SK-N-SH (cell line): ENCODE measurements around the gene ARPC2. TPM values are rescaled to one million over a fixed set of nuclear protein-coding genes. Genes with fewer than 3 reads are reported as not detected.

Source experiments
- CTCF ChIA-PET: fragments of 300-600, 350-600 bp; formaldehyde crosslinking; extraction: SDS; loops from one replicate; lab custom pipeline; 2021; lab: Yijun Ruan, JAX
- POLR2A ChIA-PET: fragments of 350-600 bp; sonication (Branson Sonifier 250); formaldehyde crosslinking; extraction: SDS; loops from one replicate; lab custom pipeline; 2020; ENCODE audit warnings: antibody characterized with exemption, inconsistent platforms; lab: Yijun Ruan, JAX
- DNase-seq: peaks from one replicate; pipeline ENCODE4 v3.0.0; 2012
- H2AFZ ChIP-seq: fragments of 200-600 bp; sonication (generic); 2 replicates; pipeline ENCODE4 v1.8.1; 2016; ENCODE audit warnings: antibody characterized with exemption, mild to moderate bottlenecking, low read depth
- H3F3A ChIP-seq: fragments of 200-600 bp; sonication (generic); replicated peaks from 2 replicates; pipeline ENCODE3; 2016; ENCODE audit warnings: antibody characterized with exemption, mild to moderate bottlenecking; ENCODE audit not compliant: insufficient read depth
- H3K27ac ChIP-seq, 2 experiments: fragments of 200-500 bp in 1 of 2; fragments of 200-600 bp in 1 of 2; sonication (Bioruptor generic) in 1 of 2; sonication (generic), shearing (Covaris generic) in 1 of 2; 2 replicates each; pipeline versions ENCODE4 v1.5.1 to v1.6.1; 2014 to 2016; ENCODE audit warnings: low read depth in 2 of 2, inconsistent platforms in 1 of 2, low read length in 1 of 2, mild to moderate bottlenecking in 1 of 2, mixed read lengths in 1 of 2
- H3K27me3 ChIP-seq: fragments of 200-600 bp; sonication (generic), shearing (Covaris generic); 2 replicates; pipeline ENCODE4 v1.6.1; 2016; ENCODE audit warnings: mixed run types; ENCODE audit not compliant: insufficient read depth
- H3K36me3 ChIP-seq, 2 experiments: fragments of 200-500 bp in 1 of 2; fragments of 200-600 bp in 1 of 2; sonication (Bioruptor generic) in 1 of 2; sonication (generic) in 1 of 2; replicated peaks in 1 of 2; 2 replicates each; pipeline versions ENCODE3 to v1.5.1; 2014 to 2016; ENCODE audit warnings: low read length in 1 of 2, mild to moderate bottlenecking in 1 of 2; ENCODE audit not compliant: insufficient read depth in 2 of 2, control insufficient read depth in 1 of 2
- H3K4me1 ChIP-seq, 2 experiments: fragments of 200-500 bp in 1 of 2; fragments of 200-600 bp in 1 of 2; sonication (Bioruptor generic) in 1 of 2; sonication (generic), shearing (Covaris generic) in 1 of 2; 2 replicates each; pipeline versions ENCODE4 v1.5.1 to v1.6.1; 2014 to 2016; ENCODE audit warnings: low read depth in 1 of 2, low read length in 1 of 2, mixed run types in 1 of 2; ENCODE audit not compliant: insufficient read depth in 2 of 2, control insufficient read depth in 1 of 2
- H3K4me2 ChIP-seq: fragments of 200-600 bp; sonication (generic), shearing (Covaris generic); 2 replicates; pipeline ENCODE4 v1.6.1; 2017; ENCODE audit warnings: mixed run types
- H3K4me3 ChIP-seq, 2 experiments: fragments of 200-500 bp in 1 of 2; fragments of 200-600 bp in 1 of 2; sonication (Bioruptor generic) in 1 of 2; sonication (generic), shearing (Covaris generic) in 1 of 2; 2 replicates each; pipeline versions ENCODE4 v1.5.1 to v1.8.1; 2014 to 2016; ENCODE audit warnings: low read depth in 2 of 2, inconsistent platforms in 1 of 2, low read length in 1 of 2, mild to moderate bottlenecking in 1 of 2, mixed read lengths in 1 of 2, moderate library complexity in 1 of 2
- H3K79me2 ChIP-seq: fragments of 200-600 bp; sonication (generic); 2 replicates; pipeline ENCODE4 v1.8.1; 2017; ENCODE audit warnings: mild to moderate bottlenecking; ENCODE audit not compliant: insufficient read depth
- H3K9ac ChIP-seq: fragments of 200-600 bp; sonication (generic); 2 replicates; pipeline ENCODE4 v1.6.1; 2017; ENCODE audit warnings: mixed run types
- H3K9me2 ChIP-seq: fragments of 200-600 bp; sonication (generic); 2 replicates; pipeline ENCODE4 v1.6.1; 2017; ENCODE audit warnings: mixed run types
- H3K9me3 ChIP-seq: fragments of 200-600 bp; sonication (generic); 2 replicates; pipeline ENCODE4 v1.6.1; 2017; ENCODE audit warnings: mixed run types, mild to moderate bottlenecking, moderate library complexity
- H4K20me1 ChIP-seq: fragments of 200-600 bp; sonication (generic); 2 replicates; pipeline ENCODE4 v1.6.1; 2017; ENCODE audit warnings: mild to moderate bottlenecking, mixed run types; ENCODE audit not compliant: insufficient read depth
- CHD2 ChIP-seq: fragments of 150-350 bp; IDR thresholded peaks from 2 replicates; pipeline ENCODE4 v1.6.1; 2018; ENCODE audit warnings: low read length; ENCODE audit not compliant: partially characterized antibody
- ELF1 ChIP-seq: IDR thresholded peaks from 2 replicates; pipeline ENCODE4 v1.4.0; 2012
- EP300 ChIP-seq, 2 experiments: IDR thresholded peaks; 2 replicates each; pipeline versions ENCODE4 v1.4.0 to v1.6.1; 2012; ENCODE audit warnings: borderline replicate concordance in 1 of 2, low read depth in 1 of 2, low read length in 1 of 2
- EZH2phosphoT487 ChIP-seq: fragments of 200-600 bp; sonication (generic); IDR thresholded peaks from 2 replicates; pipeline ENCODE4 v1.6.1; 2017; ENCODE audit warnings: low read depth, mixed run types, mild to moderate bottlenecking, antibody characterized with exemption, moderate library complexity, borderline replicate concordance
- JUND ChIP-seq: IDR thresholded peaks from 2 replicates; pipeline ENCODE4 v1.4.0; 2012
- POLR2AphosphoS5 ChIP-seq: IDR thresholded peaks from 2 replicates; pipeline ENCODE4 v1.6.1; 2012; ENCODE audit warnings: low read depth, low read length
- RAD21 ChIP-seq: IDR thresholded peaks from 2 replicates; pipeline ENCODE4 v1.6.1; 2012; ENCODE audit warnings: mild to moderate bottlenecking, low read length
- RCOR1 ChIP-seq: fragments of 150-350 bp; IDR thresholded peaks from 2 replicates; pipeline ENCODE4 v1.6.1; 2017; ENCODE audit warnings: antibody characterized with exemption, low read length
- SIN3A ChIP-seq: IDR thresholded peaks from 2 replicates; pipeline ENCODE4 v1.6.1; 2012; ENCODE audit warnings: low read depth, mild to moderate bottlenecking, low read length, moderate library complexity, borderline replicate concordance
- SMC3 ChIP-seq: IDR thresholded peaks from 2 replicates; pipeline ENCODE4 v1.6.1; 2012; ENCODE audit warnings: low read depth, low read length, improper control_type of control experiment
- TAF1 ChIP-seq: IDR thresholded peaks from 2 replicates; pipeline ENCODE4 v1.6.1; 2012; ENCODE audit warnings: low read depth, mild to moderate bottlenecking, low read length, moderate library complexity, borderline replicate concordance
- WGBS: methylation state at CpG from one replicate; pipeline ENCODE4 v1.1.6; 2017; ENCODE audit warnings: low lambda C conversion rate; 5-methylcytosine and 5-hydroxymethylcytosine counted together
- polyA plus RNA-seq, 3 experiments: library from polyadenylated mRNA; depleted of rRNA; stranded (reverse); fragments of >200 nt; gene quantifications; 2 replicates each; pipeline ENCODE4 v1.2.3, GENCODE V29; 2012
- TF ChIP-seq, protein P1 (sequence below): IDR thresholded peaks from 2 replicates; pipeline ENCODE4 v1.6.1; 2012; ENCODE audit warnings: mild to moderate bottlenecking, low read depth, low read length, moderate library complexity
- TF ChIP-seq, protein P2 (sequence below): fragments of 150-350 bp; IDR thresholded peaks from 2 replicates; pipeline ENCODE4 v1.6.1; 2017; ENCODE audit warnings: antibody characterized with exemption, low read length, low read depth, borderline replicate concordance

Gene ARPC2
- polyA plus RNA-seq, 1 of the 3 experiments (the other 2 are of a cell fraction), result 319 TPM

DNA sequence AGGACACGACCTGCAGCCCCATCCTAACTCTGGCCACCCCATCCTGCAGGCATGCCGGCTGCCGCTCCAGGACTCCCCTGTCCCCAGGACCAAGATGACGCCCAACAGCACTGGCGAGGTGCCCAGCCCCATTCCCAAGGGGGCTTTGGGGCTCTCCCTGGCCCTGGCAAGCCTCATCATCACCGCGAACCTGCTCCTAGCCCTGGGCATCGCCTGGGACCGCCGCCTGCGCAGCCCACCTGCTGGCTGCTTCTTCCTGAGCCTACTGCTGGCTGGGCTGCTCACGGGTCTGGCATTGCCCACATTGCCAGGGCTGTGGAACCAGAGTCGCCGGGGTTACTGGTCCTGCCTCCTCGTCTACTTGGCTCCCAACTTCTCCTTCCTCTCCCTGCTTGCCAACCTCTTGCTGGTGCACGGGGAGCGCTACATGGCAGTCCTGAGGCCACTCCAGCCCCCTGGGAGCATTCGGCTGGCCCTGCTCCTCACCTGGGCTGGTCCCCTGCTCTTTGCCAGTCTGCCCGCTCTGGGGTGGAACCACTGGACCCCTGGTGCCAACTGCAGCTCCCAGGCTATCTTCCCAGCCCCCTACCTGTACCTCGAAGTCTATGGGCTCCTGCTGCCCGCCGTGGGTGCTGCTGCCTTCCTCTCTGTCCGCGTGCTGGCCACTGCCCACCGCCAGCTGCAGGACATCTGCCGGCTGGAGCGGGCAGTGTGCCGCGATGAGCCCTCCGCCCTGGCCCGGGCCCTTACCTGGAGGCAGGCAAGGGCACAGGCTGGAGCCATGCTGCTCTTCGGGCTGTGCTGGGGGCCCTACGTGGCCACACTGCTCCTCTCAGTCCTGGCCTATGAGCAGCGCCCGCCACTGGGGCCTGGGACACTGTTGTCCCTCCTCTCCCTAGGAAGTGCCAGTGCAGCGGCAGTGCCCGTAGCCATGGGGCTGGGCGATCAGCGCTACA, 45.9 kb downstream of the ARPC2 start:
- CTCF ChIA-PET, result no interaction called here
- Histone ChIP-seq H4K20me1 (no peaks in the 10 kb centered on the region; the same call in 1 of the 2 replicates), H3F3A (peaks cover 7% of the 10 kb centered on the region), H3K79me2 (peaks cover 12% of the 10 kb centered on the region; the same call in 1 of the 2 replicates), H3K4me3 (no peak overlapping the region), H3K4me1 (peaks cover 11 to 52% of the 10 kb centered on the region in 2 experiments), H3K27me3 (no peaks in the 10 kb centered on the region), H3K9me3 (no peaks in the 10 kb centered on the region), H3K9ac (no peak overlapping the region), H2AFZ (no peak overlapping the region), H3K27ac (peak overlapping the region in 1 of 2 experiments; percentile 74; a peak in 1 of 4 replicates), H3K9me2 (no peaks in the 10 kb centered on the region), H3K4me2 (no peak overlapping the region), H3K36me3 (peaks cover 8 to 48% of the 10 kb centered on the region in 2 experiments)
- 90% methylated on average over 21 of the region's 39 CpGs for WGBS
- no peak for DNase-seq
- POLR2A ChIA-PET, result interaction anchor here (0.7 kb wide), 1 partner anchor 8 kb away, joined by 3 read pairs; no protein-coding TSS in a partner anchor
- TF ChIP-seq ELF1 (no peak), RAD21 (no peak)

DNA sequence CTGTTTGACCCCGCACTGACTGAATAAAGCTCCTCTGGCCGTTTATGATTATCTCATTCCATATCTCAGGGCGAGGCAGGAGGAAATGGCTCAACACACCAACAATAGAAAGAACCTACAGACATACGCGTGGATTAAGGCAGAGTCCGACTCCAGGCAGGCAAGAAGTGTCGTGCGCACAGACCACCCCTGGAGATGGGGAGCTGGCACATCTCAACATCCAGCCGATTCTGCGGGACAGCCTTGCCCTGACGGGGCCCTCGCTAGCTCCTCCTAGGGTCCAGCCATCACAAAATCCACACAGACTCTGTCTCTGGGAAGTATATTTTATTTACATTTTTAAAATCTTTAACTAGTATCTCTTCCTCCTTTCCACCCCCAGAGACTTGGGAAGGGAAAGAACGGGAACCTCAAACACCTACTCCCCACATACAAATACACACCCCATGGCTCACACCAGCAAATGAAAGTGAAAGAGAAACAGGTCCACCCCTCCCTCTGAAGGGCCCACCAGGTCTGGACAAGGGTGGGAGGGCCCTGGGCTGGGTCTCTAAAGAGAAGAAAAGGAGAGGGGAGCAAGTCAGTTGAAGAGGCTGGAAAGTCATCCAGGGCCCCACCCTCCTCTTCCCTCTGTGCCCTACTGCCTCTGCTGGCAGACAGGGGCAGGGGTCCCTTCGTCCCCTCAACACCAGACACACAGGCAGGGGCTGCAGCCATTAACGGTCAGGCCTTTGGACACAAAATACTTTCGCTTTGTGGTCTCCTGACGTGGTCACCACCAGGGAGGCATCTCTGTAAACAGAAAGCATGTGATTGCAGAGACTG, 47.0 kb downstream of the ARPC2 start:
- H3K27ac ChIP-seq, result no peak overlapping the region; a peak in 1 of 4 replicates
- POLR2A ChIA-PET, result no interaction called here
- no peak overlapping the region for H3K9ac ChIP-seq
- H3K9me2 ChIP-seq, result no peaks in the 10 kb centered on the region
- WGBS, result 90% methylated on average over 12 of the region's 17 CpGs
- no peak overlapping the region for H3K4me3 ChIP-seq
- CTCF ChIA-PET, result no interaction called here
- no peak for DNase-seq
- H3K9me3 ChIP-seq, result no peaks in the 10 kb centered on the region
- no peak overlapping the region for H3K4me2 ChIP-seq
- H3K4me1 ChIP-seq, result peaks cover 5 to 47% of the 10 kb centered on the region in 2 experiments
- peaks cover 23% of the 10 kb centered on the region for H3K79me2 ChIP-seq
- TF ChIP-seq EP300 (IDR thresholded peaks at IDR 0.05; ENCODE audit: borderline replicate concordance in 1 of 2, low read depth in 1 of 2, low read length in 1 of 2) (no peak), CHD2 (no peak), SIN3A (no peak), JUND (no peak), POLR2AphosphoS5 (no peak), TAF1 (no peak), RCOR1 (no peak), SMC3 (no peak), ELF1 (no peak), EZH2phosphoT487 (no peak)
- TF ChIP-seq, protein P1, sequence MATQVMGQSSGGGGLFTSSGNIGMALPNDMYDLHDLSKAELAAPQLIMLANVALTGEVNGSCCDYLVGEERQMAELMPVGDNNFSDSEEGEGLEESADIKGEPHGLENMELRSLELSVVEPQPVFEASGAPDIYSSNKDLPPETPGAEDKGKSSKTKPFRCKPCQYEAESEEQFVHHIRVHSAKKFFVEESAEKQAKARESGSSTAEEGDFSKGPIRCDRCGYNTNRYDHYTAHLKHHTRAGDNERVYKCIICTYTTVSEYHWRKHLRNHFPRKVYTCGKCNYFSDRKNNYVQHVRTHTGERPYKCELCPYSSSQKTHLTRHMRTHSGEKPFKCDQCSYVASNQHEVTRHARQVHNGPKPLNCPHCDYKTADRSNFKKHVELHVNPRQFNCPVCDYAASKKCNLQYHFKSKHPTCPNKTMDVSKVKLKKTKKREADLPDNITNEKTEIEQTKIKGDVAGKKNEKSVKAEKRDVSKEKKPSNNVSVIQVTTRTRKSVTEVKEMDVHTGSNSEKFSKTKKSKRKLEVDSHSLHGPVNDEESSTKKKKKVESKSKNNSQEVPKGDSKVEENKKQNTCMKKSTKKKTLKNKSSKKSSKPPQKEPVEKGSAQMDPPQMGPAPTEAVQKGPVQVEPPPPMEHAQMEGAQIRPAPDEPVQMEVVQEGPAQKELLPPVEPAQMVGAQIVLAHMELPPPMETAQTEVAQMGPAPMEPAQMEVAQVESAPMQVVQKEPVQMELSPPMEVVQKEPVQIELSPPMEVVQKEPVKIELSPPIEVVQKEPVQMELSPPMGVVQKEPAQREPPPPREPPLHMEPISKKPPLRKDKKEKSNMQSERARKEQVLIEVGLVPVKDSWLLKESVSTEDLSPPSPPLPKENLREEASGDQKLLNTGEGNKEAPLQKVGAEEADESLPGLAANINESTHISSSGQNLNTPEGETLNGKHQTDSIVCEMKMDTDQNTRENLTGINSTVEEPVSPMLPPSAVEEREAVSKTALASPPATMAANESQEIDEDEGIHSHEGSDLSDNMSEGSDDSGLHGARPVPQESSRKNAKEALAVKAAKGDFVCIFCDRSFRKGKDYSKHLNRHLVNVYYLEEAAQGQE, result no peak
- TF ChIP-seq, protein P2, sequence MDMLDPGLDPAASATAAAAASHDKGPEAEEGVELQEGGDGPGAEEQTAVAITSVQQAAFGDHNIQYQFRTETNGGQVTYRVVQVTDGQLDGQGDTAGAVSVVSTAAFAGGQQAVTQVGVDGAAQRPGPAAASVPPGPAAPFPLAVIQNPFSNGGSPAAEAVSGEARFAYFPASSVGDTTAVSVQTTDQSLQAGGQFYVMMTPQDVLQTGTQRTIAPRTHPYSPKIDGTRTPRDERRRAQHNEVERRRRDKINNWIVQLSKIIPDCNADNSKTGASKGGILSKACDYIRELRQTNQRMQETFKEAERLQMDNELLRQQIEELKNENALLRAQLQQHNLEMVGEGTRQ, result no peak
- no peaks in the 10 kb centered on the region for H3F3A ChIP-seq
- H4K20me1 ChIP-seq, result peaks cover 1% of the 10 kb centered on the region; the same call in 1 of the 2 replicates
- no peak overlapping the region for H2AFZ ChIP-seq
- H3K27me3 ChIP-seq, result no peaks in the 10 kb centered on the region
- H3K36me3 ChIP-seq, result peaks cover 11 to 48% of the 10 kb centered on the region in 2 experiments
